ENCODE measurements around the gene C1orf21. TPM values are rescaled to one million over a fixed set of nuclear protein-coding genes. Genes with fewer than 3 reads are reported as not detected.

Gene C1orf21
- polyA plus RNA-seq, 1 donor (not counting 4 experiments of a cell fraction or from before 2014, with no cell fraction given) = 44.3 TPM

DNA sequence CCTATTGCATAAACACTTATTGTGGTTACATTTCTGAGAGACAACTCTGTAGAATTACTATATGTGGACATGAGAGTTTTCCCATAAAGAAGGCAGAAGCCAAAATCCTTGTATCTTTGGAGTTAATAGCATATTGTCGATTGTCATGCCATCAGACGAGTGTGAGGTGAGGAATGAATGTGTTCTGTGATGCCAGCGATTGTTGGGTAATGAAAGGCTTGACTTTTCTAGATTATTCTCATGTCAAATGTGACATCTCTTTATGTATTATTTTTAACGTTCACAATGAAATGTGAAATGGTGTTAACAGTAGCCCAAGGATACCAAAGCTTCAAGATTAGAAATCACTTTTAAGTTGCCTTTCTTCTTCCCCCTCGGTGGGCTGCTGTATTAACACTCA, 84.9 kb downstream of the C1orf21 start:
- H2AFZ ChIP-seq (ENCODE audit: control insufficient read depth, low read length) = no peak overlapping the region
- H3K4me1 ChIP-seq (ENCODE audit: control insufficient read depth, extremely low read depth, insufficient read depth, low read length) = no peaks in the 10 kb centered on the region
- H3K4me2 ChIP-seq (ENCODE audit: control insufficient read depth, extremely low read depth, insufficient read depth, low read depth, low read length) = no peak overlapping the region
- H3K9me1 ChIP-seq (ENCODE audit: control insufficient read depth, extremely low read depth, insufficient read depth, low read length) = no peaks in the 10 kb centered on the region
- no peak overlapping the region for H3K4me3 ChIP-seq (ENCODE audit: control insufficient read depth in 2 of 3, extremely low read depth in 1 of 3, insufficient read depth in 2 of 3, low read depth in 1 of 3, low read length in 3 of 3)
- DNase-seq (ENCODE audit: low read depth, low spot score) (no peak), FAIRE-seq (no peak)
- no peak overlapping the region for H3K27ac ChIP-seq (ENCODE audit: control insufficient read depth, insufficient read depth, low read length)
- peaks cover 12% of the 10 kb centered on the region for H3K79me2 ChIP-seq (ENCODE audit: control insufficient read depth, insufficient read depth, low read length)
- no peaks in the 10 kb centered on the region for H3K27me3 ChIP-seq (ENCODE audit: control insufficient read depth, extremely low read depth, insufficient read depth, low read length)
- H3K9ac ChIP-seq (ENCODE audit: control insufficient read depth, extremely low read depth, insufficient read depth, low read length) = no peak overlapping the region
- peaks cover 0 to 2% of the 10 kb centered on the region in 2 experiments for H3K36me3 ChIP-seq (ENCODE audit: control insufficient read depth in 2 of 2, extremely low read depth in 1 of 2, insufficient read depth in 2 of 2, low read length in 2 of 2)
- TF ChIP-seq, protein P1, sequence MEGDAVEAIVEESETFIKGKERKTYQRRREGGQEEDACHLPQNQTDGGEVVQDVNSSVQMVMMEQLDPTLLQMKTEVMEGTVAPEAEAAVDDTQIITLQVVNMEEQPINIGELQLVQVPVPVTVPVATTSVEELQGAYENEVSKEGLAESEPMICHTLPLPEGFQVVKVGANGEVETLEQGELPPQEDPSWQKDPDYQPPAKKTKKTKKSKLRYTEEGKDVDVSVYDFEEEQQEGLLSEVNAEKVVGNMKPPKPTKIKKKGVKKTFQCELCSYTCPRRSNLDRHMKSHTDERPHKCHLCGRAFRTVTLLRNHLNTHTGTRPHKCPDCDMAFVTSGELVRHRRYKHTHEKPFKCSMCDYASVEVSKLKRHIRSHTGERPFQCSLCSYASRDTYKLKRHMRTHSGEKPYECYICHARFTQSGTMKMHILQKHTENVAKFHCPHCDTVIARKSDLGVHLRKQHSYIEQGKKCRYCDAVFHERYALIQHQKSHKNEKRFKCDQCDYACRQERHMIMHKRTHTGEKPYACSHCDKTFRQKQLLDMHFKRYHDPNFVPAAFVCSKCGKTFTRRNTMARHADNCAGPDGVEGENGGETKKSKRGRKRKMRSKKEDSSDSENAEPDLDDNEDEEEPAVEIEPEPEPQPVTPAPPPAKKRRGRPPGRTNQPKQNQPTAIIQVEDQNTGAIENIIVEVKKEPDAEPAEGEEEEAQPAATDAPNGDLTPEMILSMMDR (optimal IDR thresholded peaks at IDR 0.05 in 1 of 3, IDR thresholded peaks at IDR 0.05 in 1 of 3, conservative IDR thresholded peaks at IDR 0.05 in 1 of 3; ENCODE audit: extremely low read depth in 1 of 3, insufficient read depth in 2 of 3, low read length in 3 of 3) = no peak
- no peak for TF ChIP-seq EZH2 (IDR thresholded peaks at IDR 0.05; ENCODE audit: low read length)
- dilution Hi-C loops (cut with MboI; ENCODE audit: extremely low pct_ligation_motif_present, low sequenced_read_pairs) = no loop called here
- H4K20me1 ChIP-seq (ENCODE audit: control insufficient read depth, extremely low read depth, insufficient read depth, low read length) = no peaks in the 10 kb centered on the region
- peaks cover 7% of the 10 kb centered on the region for H3K9me3 ChIP-seq (ENCODE audit: control insufficient read depth, low read depth, low read length)

- FAIRE-seq (no peak), DNase-seq (ENCODE audit: low read depth, low spot score) (no peak)
- Histone ChIP-seq H2AFZ (ENCODE audit: control insufficient read depth, low read length) (no peak overlapping the region), H3K4me3 (ENCODE audit: control insufficient read depth in 2 of 3, extremely low read depth in 1 of 3, insufficient read depth in 2 of 3, low read depth in 1 of 3, low read length in 3 of 3) (no peak overlapping the region), H3K9ac (ENCODE audit: control insufficient read depth, extremely low read depth, insufficient read depth, low read length) (no peak overlapping the region), H3K9me1 (ENCODE audit: control insufficient read depth, extremely low read depth, insufficient read depth, low read length) (no peaks in the 10 kb centered on the region), H4K20me1 (ENCODE audit: control insufficient read depth, extremely low read depth, insufficient read depth, low read length) (no peaks in the 10 kb centered on the region), H3K4me1 (ENCODE audit: control insufficient read depth, extremely low read depth, insufficient read depth, low read length) (no peaks in the 10 kb centered on the region), H3K27ac (ENCODE audit: control insufficient read depth, insufficient read depth, low read length) (no peak overlapping the region), H3K9me3 (ENCODE audit: control insufficient read depth, low read depth, low read length) (peaks cover 7% of the 10 kb centered on the region), H3K27me3 (ENCODE audit: control insufficient read depth, extremely low read depth, insufficient read depth, low read length) (no peaks in the 10 kb centered on the region), H3K36me3 (ENCODE audit: control insufficient read depth in 2 of 2, extremely low read depth in 1 of 2, insufficient read depth in 2 of 2, low read length in 2 of 2) (peaks cover 2 to 4% of the 10 kb centered on the region in 2 experiments), H3K79me2 (ENCODE audit: control insufficient read depth, insufficient read depth, low read length) (peaks cover 11% of the 10 kb centered on the region), H3K4me2 (ENCODE audit: control insufficient read depth, extremely low read depth, insufficient read depth, low read depth, low read length) (no peak overlapping the region)
- dilution Hi-C loops (cut with MboI; ENCODE audit: extremely low pct_ligation_motif_present, low sequenced_read_pairs) = no loop called here
- no peak for TF ChIP-seq EZH2 (IDR thresholded peaks at IDR 0.05; ENCODE audit: low read length)
- TF ChIP-seq, protein P1 (optimal IDR thresholded peaks at IDR 0.05 in 1 of 3, IDR thresholded peaks at IDR 0.05 in 1 of 3, conservative IDR thresholded peaks at IDR 0.05 in 1 of 3; ENCODE audit: extremely low read depth in 1 of 3, insufficient read depth in 2 of 3, low read length in 3 of 3) = no peak
Measured at GRCh38 chr1:184472136-184472535, 85.3 kb downstream of the C1orf21 start.
